ENCODE measurements around the gene TRIM41. TPM values are rescaled to one million over a fixed set of nuclear protein-coding genes. Genes with fewer than 3 reads are reported as not detected.
A peak's percentile ranks its signal among the peaks of the same experiment; 100 is the strongest.

The TRIM41 gene
- polyA plus RNA-seq, 1 donor from 2014 or later, result 32.1 TPM

DNA sequence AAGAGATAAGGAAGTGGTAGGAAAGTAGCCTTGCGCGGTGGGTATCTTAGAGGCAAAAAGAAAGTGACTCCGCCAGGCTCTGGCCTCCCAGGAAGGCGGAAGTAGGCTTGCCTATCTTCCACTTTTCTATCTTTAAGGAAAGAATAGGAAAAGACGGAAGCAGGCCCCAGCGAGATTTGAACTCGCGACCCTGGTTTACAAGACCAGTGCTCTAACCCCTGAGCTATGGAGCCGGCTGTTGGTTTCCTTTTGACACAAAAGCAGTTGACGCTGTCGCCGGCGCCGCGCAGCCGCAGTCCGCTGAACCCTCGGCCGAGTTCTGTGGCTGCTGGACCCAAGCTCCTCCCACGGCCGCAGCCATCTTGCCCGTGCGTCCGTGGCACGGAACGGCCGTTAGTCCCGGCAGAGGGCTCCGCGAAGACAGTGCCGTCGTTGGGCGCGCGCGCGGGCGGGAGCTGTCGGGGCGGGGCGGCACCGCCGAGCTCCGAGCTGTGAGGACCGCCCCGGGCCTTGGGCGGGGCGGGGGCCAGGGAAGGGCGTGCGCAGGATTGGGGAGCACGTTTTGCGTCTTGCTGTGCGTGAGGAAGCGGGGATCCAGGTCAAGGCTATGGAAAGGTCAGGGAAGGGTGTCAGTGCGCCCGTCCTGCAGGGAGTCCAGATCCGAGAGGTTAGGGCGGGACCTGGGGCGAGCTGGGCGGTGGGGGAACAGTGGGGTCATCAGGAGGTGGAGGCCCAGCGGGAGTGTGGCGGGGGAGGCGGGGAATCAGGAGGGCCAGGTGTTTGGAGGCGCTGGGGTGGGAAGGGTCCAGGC is 31.4 kb upstream of the TRIM41 start:
- Histone ChIP-seq H3K27me3 (ENCODE audit: insufficient read depth, low read depth, low read length) (no peaks in the 10 kb centered on the region), H3K9me3 (ENCODE audit: low read length) (no peaks in the 10 kb centered on the region), H3F3A (ENCODE audit: insufficient read depth, low read length, poor library complexity, severe bottlenecking) (peaks cover 9% of the 10 kb centered on the region), H3K4me3 (ENCODE audit: low read length) (peak overlapping the region; percentile 83), H3K36me3 (ENCODE audit: insufficient read depth, low read length) (no peaks in the 10 kb centered on the region), H4K20me1 (ENCODE audit: insufficient read depth) (no peaks in the 10 kb centered on the region), H3K4me2 (ENCODE audit: low read length) (peak overlapping the region; percentile 86), H3K79me2 (replicated peaks; ENCODE audit: insufficient read depth, low read length) (no peaks in the 10 kb centered on the region), H2AFZ (ENCODE audit: low read depth, low read length) (peak overlapping the region; percentile 91), H3K9ac (ENCODE audit: low read length) (peak overlapping the region; percentile 85), H3K9me2 (ENCODE audit: insufficient read depth, low read length) (no peaks in the 10 kb centered on the region), H3K27ac (ENCODE audit: low read length) (peak overlapping the region; percentile 77)
- TF ChIP-seq MXI1 (conservative IDR thresholded peaks at IDR 0.05; ENCODE audit: poor library complexity, severe bottlenecking) (peak; percentile 67), EZH2 (IDR thresholded peaks at IDR 0.05; ENCODE audit: borderline replicate concordance, insufficient read depth, low read length, poor library complexity, severe bottlenecking) (no peak), RAD21 (conservative IDR thresholded peaks at IDR 0.05) (peak; percentile 29), CTCF (IDR thresholded peaks at IDR 0.05; ENCODE audit: poor library complexity, severe bottlenecking) (no peak), POLR2AphosphoS5 (IDR thresholded peaks at IDR 0.05) (peak; percentile 73), TAF1 (IDR thresholded peaks at IDR 0.05; ENCODE audit: low read depth) (no peak), SMC3 (conservative IDR thresholded peaks at IDR 0.05; ENCODE audit: poor library complexity) (no peak), EP300 (conservative IDR thresholded peaks at IDR 0.05; ENCODE audit: poor library complexity, severe bottlenecking) (peak; percentile 55)
- TF ChIP-seq, protein P1, sequence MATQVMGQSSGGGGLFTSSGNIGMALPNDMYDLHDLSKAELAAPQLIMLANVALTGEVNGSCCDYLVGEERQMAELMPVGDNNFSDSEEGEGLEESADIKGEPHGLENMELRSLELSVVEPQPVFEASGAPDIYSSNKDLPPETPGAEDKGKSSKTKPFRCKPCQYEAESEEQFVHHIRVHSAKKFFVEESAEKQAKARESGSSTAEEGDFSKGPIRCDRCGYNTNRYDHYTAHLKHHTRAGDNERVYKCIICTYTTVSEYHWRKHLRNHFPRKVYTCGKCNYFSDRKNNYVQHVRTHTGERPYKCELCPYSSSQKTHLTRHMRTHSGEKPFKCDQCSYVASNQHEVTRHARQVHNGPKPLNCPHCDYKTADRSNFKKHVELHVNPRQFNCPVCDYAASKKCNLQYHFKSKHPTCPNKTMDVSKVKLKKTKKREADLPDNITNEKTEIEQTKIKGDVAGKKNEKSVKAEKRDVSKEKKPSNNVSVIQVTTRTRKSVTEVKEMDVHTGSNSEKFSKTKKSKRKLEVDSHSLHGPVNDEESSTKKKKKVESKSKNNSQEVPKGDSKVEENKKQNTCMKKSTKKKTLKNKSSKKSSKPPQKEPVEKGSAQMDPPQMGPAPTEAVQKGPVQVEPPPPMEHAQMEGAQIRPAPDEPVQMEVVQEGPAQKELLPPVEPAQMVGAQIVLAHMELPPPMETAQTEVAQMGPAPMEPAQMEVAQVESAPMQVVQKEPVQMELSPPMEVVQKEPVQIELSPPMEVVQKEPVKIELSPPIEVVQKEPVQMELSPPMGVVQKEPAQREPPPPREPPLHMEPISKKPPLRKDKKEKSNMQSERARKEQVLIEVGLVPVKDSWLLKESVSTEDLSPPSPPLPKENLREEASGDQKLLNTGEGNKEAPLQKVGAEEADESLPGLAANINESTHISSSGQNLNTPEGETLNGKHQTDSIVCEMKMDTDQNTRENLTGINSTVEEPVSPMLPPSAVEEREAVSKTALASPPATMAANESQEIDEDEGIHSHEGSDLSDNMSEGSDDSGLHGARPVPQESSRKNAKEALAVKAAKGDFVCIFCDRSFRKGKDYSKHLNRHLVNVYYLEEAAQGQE (IDR thresholded peaks at IDR 0.05; ENCODE audit: borderline replicate concordance), result peak; percentile 24

DNA sequence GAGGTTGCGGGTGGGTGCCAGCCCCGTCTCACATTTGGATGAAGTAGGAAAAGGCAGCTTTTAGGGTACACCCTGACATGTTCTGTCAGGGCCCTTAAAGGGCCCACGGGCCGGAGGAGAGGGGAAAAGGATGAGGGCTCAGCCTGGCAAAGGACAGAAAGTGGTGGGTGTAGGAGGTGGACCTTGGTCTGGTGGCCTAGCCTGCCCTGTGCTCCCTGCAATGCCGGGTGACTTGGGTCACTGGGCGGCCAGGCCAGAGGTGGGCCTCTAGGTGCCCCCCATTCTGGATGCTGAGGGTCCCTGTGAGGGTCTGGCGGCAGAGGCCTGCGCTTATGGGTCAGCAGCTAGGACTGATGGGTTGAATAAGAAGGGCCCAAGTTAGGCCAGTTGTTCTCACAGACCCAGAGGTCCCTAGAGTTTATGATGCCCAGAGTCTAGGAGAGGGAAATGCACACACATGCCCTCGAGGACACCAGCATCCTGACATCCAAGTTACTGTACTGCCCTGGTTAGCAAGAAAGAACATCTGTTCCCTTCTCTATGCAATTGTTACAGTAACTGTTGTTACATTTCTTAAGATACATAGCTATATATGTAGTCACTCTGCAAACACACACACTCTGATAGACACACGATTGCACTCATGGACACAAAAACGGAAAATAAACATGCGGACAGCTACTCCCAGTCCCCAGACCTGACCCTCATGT is 30.6 kb upstream of the TRIM41 start:
- Histone ChIP-seq H3K4me3 (ENCODE audit: low read length) (peak overlapping the region; percentile 83), H3F3A (ENCODE audit: insufficient read depth, low read length, poor library complexity, severe bottlenecking) (peaks cover 9% of the 10 kb centered on the region), H2AFZ (ENCODE audit: low read depth, low read length) (peak overlapping the region; percentile 91), H4K20me1 (ENCODE audit: insufficient read depth) (no peaks in the 10 kb centered on the region), H3K27me3 (ENCODE audit: insufficient read depth, low read depth, low read length) (no peaks in the 10 kb centered on the region), H3K4me2 (ENCODE audit: low read length) (peak overlapping the region; percentile 75), H3K79me2 (replicated peaks; ENCODE audit: insufficient read depth, low read length) (no peaks in the 10 kb centered on the region), H3K27ac (ENCODE audit: low read length) (peak overlapping the region; percentile 77), H3K9ac (ENCODE audit: low read length) (peak overlapping the region; percentile 85), H3K9me2 (ENCODE audit: insufficient read depth, low read length) (no peaks in the 10 kb centered on the region), H3K36me3 (ENCODE audit: insufficient read depth, low read length) (no peaks in the 10 kb centered on the region), H3K9me3 (ENCODE audit: low read length) (no peaks in the 10 kb centered on the region)
- TF ChIP-seq CTCF (IDR thresholded peaks at IDR 0.05; ENCODE audit: poor library complexity, severe bottlenecking), result no peak
- TF ChIP-seq RAD21 (conservative IDR thresholded peaks at IDR 0.05), result no peak
- no peak for TF ChIP-seq TAF1 (IDR thresholded peaks at IDR 0.05; ENCODE audit: low read depth)
- no peak for TF ChIP-seq SMC3 (conservative IDR thresholded peaks at IDR 0.05; ENCODE audit: poor library complexity)
- TF ChIP-seq EP300 (conservative IDR thresholded peaks at IDR 0.05; ENCODE audit: poor library complexity, severe bottlenecking), result no peak
- no peak for TF ChIP-seq POLR2AphosphoS5 (IDR thresholded peaks at IDR 0.05)
- TF ChIP-seq MXI1 (conservative IDR thresholded peaks at IDR 0.05; ENCODE audit: poor library complexity, severe bottlenecking), result no peak
- no peak for TF ChIP-seq EZH2 (IDR thresholded peaks at IDR 0.05; ENCODE audit: borderline replicate concordance, insufficient read depth, low read length, poor library complexity, severe bottlenecking)
- TF ChIP-seq, protein P1 (IDR thresholded peaks at IDR 0.05; ENCODE audit: borderline replicate concordance), result no peak

Measured in neural cell (in vitro differentiated cells).